Measurements from ENCODE around the gene RPL10.

The RPL10 gene

DNA sequence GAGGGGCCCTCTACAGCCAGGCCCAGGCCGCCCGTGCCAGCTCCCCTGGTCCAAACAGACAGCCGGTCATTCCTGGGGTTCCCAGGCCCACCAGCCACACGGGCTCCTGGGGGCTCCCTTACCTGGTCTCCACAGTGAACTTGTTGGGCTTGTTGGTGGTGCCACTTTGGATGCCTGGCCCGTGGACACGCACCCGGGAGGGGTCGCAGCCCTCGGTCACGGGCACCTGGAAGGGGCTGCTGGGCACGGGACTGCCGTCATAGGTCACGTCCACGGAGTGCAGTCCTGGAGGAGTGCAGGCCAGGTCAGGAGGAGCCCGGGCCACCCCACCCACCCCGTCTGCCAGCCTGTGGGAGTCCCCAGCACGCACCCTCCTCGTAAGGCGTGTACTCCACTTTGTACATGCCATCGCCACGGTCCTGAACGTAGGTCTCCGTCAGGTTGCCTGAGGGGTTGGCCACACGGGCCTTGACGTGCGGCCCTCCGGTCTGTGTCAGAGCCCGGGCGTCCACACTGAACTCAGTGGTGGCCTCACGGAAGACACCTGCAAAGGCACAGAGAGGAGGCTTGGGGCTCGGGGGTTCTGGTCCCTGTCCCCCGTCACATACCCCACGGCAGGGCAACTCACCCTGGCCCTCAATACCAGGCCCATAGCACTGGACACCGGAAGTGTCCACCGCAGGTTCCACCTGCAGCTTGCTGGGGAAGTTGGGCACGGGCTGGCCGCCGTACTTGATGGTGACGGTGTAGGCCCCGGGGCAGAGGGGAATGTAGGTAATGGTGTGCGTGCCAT, 38.6 kb upstream of the RPL10 start:
- H3K4me3 ChIP-seq (ENCODE audit: low read depth, low read length): no peak overlapping the region
- DNase-seq (ENCODE audit: low read depth): no peak

DNA sequence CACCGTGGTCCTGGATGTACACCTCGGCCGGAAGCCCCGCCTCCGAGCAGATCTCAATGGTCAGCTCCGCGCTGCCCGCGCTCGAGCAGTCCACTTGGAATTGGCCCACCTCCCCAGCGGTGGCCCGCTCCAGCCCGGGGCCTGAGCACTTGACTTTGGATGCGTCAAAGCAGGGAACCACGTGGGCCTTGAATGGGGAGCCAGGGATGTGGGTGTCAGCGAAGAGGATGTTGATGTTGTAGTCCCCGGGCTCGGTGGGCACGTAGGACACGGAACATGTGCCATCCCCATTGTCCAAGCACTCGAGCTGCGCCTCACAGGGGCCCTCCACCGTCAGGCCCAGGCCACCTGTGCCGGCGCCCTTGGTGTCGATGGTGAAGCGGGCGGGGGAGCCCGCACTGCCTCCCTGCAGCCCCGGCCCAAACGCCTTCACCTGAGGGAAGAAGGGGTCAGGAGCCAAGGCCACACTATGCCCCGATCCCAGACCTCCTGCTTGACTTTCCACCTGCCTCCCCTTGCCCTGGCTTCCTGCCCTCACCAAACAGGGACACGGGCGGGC, 37.9 kb upstream of the RPL10 start:
- no peak for DNase-seq (ENCODE audit: low read depth)
- H3K4me3 ChIP-seq (ENCODE audit: low read depth, low read length): no peak overlapping the region

DNA sequence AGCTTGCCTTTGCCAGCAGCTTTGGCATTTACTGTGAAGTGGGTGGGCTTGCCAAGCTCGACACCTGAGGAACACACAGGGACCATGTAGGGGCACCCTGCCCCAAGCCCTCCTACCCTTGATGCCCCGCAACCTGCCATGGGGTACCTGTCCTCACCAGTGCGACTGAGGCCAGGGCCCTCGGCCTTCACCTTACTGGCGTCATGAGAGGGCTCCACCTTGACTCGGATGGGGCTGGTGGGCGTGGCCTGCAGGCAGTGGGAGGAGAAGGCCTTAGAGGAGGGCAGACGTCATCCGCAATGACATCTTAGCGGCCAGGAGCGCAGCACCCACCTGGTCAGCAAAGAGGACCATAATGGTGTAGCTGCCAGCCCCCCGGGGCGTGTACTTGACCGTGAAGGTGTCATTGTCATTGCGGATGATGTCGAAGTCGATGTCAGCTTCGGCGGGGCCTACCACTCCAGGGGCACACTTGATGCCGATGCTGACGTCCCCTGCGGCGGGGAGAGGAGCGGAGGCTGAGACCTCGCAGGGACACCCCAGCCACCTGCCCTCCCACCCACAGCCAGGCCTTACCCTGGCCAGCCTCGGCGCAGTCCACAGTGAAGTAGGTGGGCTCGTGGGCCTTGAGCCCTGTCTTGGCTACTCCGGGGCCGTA, 36.0 kb upstream of the RPL10 start:
- DNase-seq (ENCODE audit: low read depth): no peak

GRCh38 chrX:154363706-154364439, 34.3 kb upstream of the RPL10 start:
- DNase-seq (ENCODE audit: low read depth): no peak
- no peak overlapping the region for H3K4me3 ChIP-seq (ENCODE audit: low read depth, low read length)

More for the DNA sequence above, 36.0 kb upstream of the RPL10 start:
- no peak overlapping the region for H3K4me3 ChIP-seq (ENCODE audit: low read depth, low read length)

GRCh38 chrX:154365052-154365600, 33.1 kb upstream of the RPL10 start:
- H3K4me3 ChIP-seq (ENCODE audit: low read depth, low read length): no peak overlapping the region
- DNase-seq (ENCODE audit: low read depth): no peak

- H3K4me3 ChIP-seq (ENCODE audit: low read depth, low read length): no peak overlapping the region
- DNase-seq (ENCODE audit: low read depth): no peak
Measured at GRCh38 chrX:154365997-154366665, 32.0 kb upstream of the RPL10 start.

GRCh38 chrX:154366666-154367055, 31.5 kb upstream of the RPL10 start:
- no peak for DNase-seq (ENCODE audit: low read depth)
- no peak overlapping the region for H3K4me3 ChIP-seq (ENCODE audit: low read depth, low read length)

DNA sequence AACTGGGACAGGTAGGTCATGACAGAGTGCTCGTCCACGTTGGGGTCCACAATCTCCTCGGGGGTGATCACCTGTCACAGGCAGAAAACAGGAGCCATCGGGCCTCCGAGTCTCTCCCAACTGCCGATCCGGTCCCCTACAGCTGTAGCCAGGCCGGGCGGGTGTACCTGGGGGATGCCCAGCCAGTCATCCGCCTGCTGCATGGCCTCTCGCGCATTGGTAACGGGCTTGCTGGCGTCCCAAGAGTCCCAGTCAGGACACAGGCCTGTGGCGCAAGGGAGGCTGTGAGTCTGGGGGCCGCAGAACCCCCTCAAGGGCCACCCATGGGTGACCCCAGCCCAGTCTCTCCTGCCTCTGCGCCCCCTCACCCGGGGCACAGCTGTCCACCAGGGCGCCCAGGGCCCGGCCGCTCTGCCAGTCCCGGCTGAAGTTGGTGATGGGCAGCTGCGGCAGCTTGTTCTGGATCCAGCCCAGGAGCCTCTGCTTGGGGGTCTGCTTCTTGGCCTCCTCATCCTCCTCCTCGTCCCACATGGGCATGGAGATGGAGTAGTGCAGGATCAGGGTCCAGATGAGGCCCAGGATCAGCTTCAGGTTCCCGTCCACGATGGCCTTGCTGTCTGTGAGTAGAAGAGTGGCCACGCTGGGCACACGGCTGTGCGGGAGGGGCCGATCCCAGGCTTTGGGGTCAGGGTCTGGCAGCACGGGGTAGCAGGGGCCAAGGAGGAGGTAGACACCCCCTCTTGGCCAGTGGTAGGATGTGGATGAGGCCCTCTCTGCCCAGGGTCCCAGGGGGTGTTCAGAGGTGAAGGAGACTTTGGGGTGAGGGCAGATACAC, 30.5 kb upstream of the RPL10 start:
- no peak for DNase-seq (ENCODE audit: low read depth)
- peak overlapping the region; percentile 57 for H3K4me3 ChIP-seq (ENCODE audit: low read depth, low read length)

DNA sequence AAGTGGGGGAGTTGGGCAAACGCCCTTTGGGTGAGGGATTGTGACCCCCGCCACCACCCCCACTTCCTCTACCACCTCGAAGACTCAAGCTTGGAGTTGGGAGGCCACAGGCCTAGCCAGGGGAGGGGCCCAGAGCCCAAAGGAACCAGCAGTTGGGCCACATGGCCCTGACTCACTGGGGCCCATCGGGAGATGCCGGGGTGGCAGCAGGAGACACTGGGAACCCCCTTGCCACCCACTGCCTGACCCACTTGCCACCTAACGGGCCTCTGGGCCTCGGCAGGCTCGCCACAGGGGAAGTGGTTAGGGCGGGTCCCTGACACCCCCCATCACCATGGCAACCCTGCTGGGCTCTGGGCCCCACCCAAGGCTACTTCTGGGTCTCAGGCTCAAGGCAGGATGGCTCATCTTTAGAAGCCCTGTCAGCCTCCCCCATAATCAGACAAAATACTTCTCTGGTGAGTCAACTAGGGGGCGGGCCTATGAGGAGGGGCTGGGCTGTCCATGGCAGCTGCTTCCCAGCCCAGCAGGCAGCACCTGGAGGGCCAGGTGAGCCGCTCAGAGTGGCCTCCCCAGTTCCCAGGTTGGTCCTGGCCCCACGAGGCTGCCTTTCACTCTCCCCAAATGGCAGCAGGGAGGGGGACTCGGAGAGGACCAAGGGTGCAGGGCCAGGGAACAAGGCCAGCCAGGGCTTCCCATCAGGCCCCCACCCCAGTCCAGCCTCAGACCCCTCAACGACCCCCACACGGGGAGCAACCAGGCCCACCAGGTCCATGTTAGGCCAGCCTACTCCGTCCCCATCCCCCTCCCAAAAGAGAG, 29.3 kb upstream of the RPL10 start:
- DNase-seq (ENCODE audit: low read depth): peak; percentile 78
- peak overlapping the region; percentile 57 for H3K4me3 ChIP-seq (ENCODE audit: low read depth, low read length)

- peak overlapping the region; percentile 70 for H3K4me3 ChIP-seq (ENCODE audit: low read depth, low read length)
- peak; percentile 93 for DNase-seq (ENCODE audit: low read depth)
Measured at GRCh38 chrX:154369449-154370299, 28.5 kb upstream of the RPL10 start.

- DNase-seq (ENCODE audit: low read depth): no peak
- peak overlapping the region; percentile 70 for H3K4me3 ChIP-seq (ENCODE audit: low read depth, low read length)
Measured at GRCh38 chrX:154370300-154371016, 27.7 kb upstream of the RPL10 start.

- DNase-seq (ENCODE audit: low read depth): peak; percentile 77
- H3K4me3 ChIP-seq (ENCODE audit: low read depth, low read length): peak overlapping the region; percentile 70
Measured at GRCh38 chrX:154371017-154371788, 27.0 kb upstream of the RPL10 start.

DNA sequence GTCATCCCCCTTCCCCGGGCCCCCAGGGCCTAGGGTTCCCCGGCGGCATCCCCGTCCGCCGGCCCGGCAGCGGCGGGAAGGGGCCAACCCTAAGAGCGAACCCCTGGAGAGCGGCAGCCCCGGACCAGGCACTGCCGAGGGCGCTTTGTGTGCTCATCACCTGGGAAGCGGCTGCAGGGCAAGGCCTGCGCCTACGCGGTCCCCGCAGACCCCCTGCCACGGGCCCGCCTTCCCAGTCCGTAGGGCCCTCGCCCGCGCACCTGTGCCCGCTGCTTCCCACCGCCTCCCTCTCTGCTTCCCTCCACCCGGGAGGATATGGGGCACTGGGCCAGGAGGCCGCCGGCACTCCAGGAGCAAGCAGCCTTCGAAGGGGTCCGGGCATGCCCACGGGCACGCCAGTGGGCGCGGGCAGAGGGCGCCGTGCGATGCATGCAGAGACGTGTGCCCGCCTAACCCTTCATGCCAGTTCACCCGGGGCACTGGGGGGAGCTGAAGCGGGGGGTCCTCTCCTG, 26.3 kb upstream of the RPL10 start:
- no peak for DNase-seq (ENCODE audit: low read depth)

DNA sequence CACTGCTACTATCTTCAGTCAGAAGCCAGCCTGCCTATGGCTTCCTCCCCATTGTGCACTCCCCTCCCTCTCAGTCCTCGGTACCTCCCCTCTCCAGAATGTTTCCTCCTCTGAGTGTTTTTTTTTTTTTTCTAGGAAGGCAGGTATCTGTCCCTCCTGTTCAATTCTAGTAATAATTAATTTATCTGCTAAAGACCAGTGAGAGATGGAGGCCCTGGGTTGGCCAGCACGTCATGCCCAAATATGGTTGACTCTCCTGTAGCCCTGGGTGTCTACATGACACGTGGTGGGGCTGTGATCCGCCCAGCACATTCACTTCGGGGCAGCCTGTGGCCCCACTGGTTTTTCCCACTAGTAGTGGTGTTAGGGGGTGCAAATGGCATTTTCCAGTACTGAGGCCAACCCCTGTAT, 25.6 kb upstream of the RPL10 start:
- no peak overlapping the region for H3K4me3 ChIP-seq (ENCODE audit: low read depth, low read length)
- DNase-seq (ENCODE audit: low read depth): no peak

More for the DNA sequence above, 26.3 kb upstream of the RPL10 start:
- peak overlapping the region; percentile 51 for H3K4me3 ChIP-seq (ENCODE audit: low read depth, low read length)
